ENCODE measurements around the gene SEMA5A. TPM values are rescaled to one million over a fixed set of nuclear protein-coding genes. Genes with fewer than 3 reads are reported as not detected.

Gene SEMA5A
- total RNA-seq, 2 donors from 2014 or later, result 3.4 to 40.2 TPM

DNA sequence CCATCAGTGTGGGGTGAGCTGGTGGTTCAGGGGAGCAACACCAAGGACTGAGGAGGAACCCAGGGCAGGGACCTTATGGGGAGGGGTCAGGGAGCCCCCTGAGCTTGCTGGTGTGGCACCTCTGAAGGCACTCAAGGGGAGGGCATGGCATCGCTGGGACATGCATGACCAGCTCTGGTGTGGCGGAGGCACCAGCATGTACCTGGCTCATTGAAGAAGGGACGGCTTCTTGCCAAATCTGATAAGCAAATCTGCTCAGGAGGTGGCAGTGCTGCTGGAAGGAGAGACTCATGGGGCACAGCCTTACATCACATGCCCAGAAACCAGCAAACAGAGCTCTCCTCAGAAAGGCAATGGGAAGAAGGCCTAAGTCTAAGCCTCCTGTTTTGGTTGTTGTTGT, 421.8 kb downstream of the SEMA5A start:
- peak in 1 of 4 donors; percentile 6 for DNase-seq
- no peak for ATAC-seq
- Histone ChIP-seq H3K27me3 (no peaks in the 10 kb centered on the region), H3K27ac (no peak overlapping the region), H3K36me3 (replicated peaks in 1 of 2; ENCODE audit: insufficient read depth in 1 of 2, low read depth in 2 of 2) (no peaks in the 10 kb centered on the region), H3K4me3 (no peak overlapping the region), H3K4me1 (no peaks in the 10 kb centered on the region), H3K9me3 (no peaks in the 10 kb centered on the region)
- WGBS, 2 donors, result 56 to 63% methylated on average over 3 of the region's 3 CpGs
- TF ChIP-seq CTCF (IDR thresholded peaks at IDR 0.05) (no peak), POLR2A (IDR thresholded peaks at IDR 0.05) (no peak)
- intact Hi-C loops (cut with DNase I), result no loop called here

- ATAC-seq, result no peak
- H3K36me3 ChIP-seq (replicated peaks in 1 of 2; ENCODE audit: insufficient read depth in 1 of 2, low read depth in 2 of 2), result no peaks in the 10 kb centered on the region
- H3K4me3 ChIP-seq, result no peak overlapping the region
- H3K9me3 ChIP-seq, result no peaks in the 10 kb centered on the region
- intact Hi-C loops (cut with DNase I), result no loop called here
- no peak overlapping the region for H3K27ac ChIP-seq
- no peaks in the 10 kb centered on the region for H3K27me3 ChIP-seq
- DNase-seq, result no peak
- H3K4me1 ChIP-seq, result no peaks in the 10 kb centered on the region
- TF ChIP-seq POLR2A (IDR thresholded peaks at IDR 0.05), result no peak
- no peak for TF ChIP-seq CTCF (IDR thresholded peaks at IDR 0.05)
- WGBS, 2 donors, result 94 to 97% methylated on average over 16 of the region's 16 CpGs
Observed at GRCh38 chr5:9122528-9122927, 423.3 kb downstream of the SEMA5A start.

DNA sequence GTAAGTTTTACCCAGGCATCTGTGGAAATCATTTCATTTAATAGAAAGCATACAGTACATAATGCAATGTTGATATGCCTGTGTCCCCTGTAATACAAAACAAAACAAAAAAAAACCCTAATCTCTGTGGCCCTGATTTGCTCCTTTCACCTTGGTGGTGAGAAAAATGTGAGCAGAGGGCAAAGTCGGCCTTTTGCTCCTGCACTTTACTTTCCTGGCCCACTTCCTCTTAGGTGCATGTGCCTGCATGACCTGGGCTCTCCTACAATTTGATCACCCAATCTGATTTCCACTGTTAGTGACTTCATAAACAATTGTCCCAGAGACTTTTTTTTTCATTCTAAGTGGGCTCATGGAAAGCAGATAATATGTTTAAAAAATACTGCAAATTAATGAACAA, 424.3 kb downstream of the SEMA5A start:
- Histone ChIP-seq H3K9me3 (no peaks in the 10 kb centered on the region), H3K27ac (no peak overlapping the region), H3K27me3 (no peaks in the 10 kb centered on the region), H3K4me1 (no peaks in the 10 kb centered on the region), H3K4me3 (no peak overlapping the region), H3K36me3 (replicated peaks in 1 of 2; ENCODE audit: insufficient read depth in 1 of 2, low read depth in 2 of 2) (no peaks in the 10 kb centered on the region)
- intact Hi-C loops (cut with DNase I), result no loop called here
- no peak for DNase-seq
- ATAC-seq, result no peak
- TF ChIP-seq POLR2A (IDR thresholded peaks at IDR 0.05) (no peak), CTCF (IDR thresholded peaks at IDR 0.05) (no peak)
- 48 to 58% methylated on average over 1 of the region's 1 CpG for WGBS, 2 donors

DNA sequence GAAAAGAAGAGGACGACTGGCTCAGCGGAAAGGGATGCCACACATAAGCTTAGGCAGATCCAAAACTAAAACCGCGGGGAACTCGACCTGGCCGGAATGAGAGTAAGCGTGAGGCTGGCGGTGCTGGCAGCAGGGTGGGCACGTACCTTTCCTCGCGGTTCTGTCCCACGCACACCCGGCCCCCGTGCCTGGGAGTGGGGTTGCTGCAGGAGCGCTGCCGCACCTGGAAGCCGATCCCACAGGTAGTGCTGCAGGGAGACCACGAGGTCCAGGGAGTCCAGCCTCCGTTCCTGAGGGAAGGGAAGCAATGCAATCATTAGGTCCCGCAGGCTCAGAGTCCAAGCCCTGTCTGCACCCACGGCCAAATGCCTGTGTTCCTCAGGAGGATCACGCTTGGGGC, 427.0 kb downstream of the SEMA5A start:
- H3K27ac ChIP-seq, result no peak overlapping the region
- DNase-seq, result no peak
- no peaks in the 10 kb centered on the region for H3K27me3 ChIP-seq
- H3K36me3 ChIP-seq (replicated peaks in 1 of 2; ENCODE audit: insufficient read depth in 1 of 2, low read depth in 2 of 2), result no peaks in the 10 kb centered on the region
- no peaks in the 10 kb centered on the region for H3K9me3 ChIP-seq
- H3K4me3 ChIP-seq, result no peak overlapping the region
- intact Hi-C loops (cut with DNase I), result no loop called here
- no peaks in the 10 kb centered on the region for H3K4me1 ChIP-seq
- 87 to 91% methylated on average over 17 to 22 of the region's 22 CpGs for WGBS, 2 donors
- TF ChIP-seq POLR2A (IDR thresholded peaks at IDR 0.05) (no peak), CTCF (IDR thresholded peaks at IDR 0.05) (no peak)
- ATAC-seq, result no peak

GRCh38 chr5:9115093-9115492, 430.8 kb downstream of the SEMA5A start:
- WGBS, 2 donors, result 67 to 87% methylated on average over 1 of the region's 1 CpG
- no peak overlapping the region for H3K27ac ChIP-seq
- TF ChIP-seq POLR2A (IDR thresholded peaks at IDR 0.05) (no peak), CTCF (IDR thresholded peaks at IDR 0.05) (no peak)
- no peak for DNase-seq
- intact Hi-C loops (cut with DNase I), result no loop called here
- H3K27me3 ChIP-seq, result no peaks in the 10 kb centered on the region
- no peaks in the 10 kb centered on the region for H3K4me1 ChIP-seq
- H3K4me3 ChIP-seq, result no peak overlapping the region
- no peaks in the 10 kb centered on the region for H3K36me3 ChIP-seq (replicated peaks in 1 of 2; ENCODE audit: insufficient read depth in 1 of 2, low read depth in 2 of 2)
- no peak for ATAC-seq
- no peaks in the 10 kb centered on the region for H3K9me3 ChIP-seq
